LHCN-M2 (cell line): Measurements from ENCODE around the gene CMA1. TPM values are rescaled to one million over a fixed set of nuclear protein-coding genes. Genes with fewer than 3 reads are reported as not detected.
"Not testable (repeated sequence)": the region's sequence is repeated elsewhere in the genome, so short reads cannot be mapped to it uniquely, and the experiment has no call there.

ENCODE experiments used
- DNase-seq: peaks from one replicate; pipeline ENCODE4 v3.0.0-alpha.2; 2012; ENCODE audit warnings: low read depth
- polyA plus RNA-seq: library from polyadenylated mRNA; unstranded; fragments of >200 nt; gene quantifications from one replicate; pipeline ENCODE4 v1.2.1, GENCODE V29; 2012; ENCODE audit warnings: missing spikeins
- total RNA-seq: library from RNA; depleted of rRNA; stranded (reverse); fragments of >200 nt; gene quantifications from 2 replicates; pipeline ENCODE4 v1.2.3, GENCODE V29; 2014; rRNA removed

The CMA1 gene, protein sequence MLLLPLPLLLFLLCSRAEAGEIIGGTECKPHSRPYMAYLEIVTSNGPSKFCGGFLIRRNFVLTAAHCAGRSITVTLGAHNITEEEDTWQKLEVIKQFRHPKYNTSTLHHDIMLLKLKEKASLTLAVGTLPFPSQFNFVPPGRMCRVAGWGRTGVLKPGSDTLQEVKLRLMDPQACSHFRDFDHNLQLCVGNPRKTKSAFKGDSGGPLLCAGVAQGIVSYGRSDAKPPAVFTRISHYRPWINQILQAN
- total RNA-seq: not detected in 2 replicates
- polyA plus RNA-seq: not detected

DNA sequence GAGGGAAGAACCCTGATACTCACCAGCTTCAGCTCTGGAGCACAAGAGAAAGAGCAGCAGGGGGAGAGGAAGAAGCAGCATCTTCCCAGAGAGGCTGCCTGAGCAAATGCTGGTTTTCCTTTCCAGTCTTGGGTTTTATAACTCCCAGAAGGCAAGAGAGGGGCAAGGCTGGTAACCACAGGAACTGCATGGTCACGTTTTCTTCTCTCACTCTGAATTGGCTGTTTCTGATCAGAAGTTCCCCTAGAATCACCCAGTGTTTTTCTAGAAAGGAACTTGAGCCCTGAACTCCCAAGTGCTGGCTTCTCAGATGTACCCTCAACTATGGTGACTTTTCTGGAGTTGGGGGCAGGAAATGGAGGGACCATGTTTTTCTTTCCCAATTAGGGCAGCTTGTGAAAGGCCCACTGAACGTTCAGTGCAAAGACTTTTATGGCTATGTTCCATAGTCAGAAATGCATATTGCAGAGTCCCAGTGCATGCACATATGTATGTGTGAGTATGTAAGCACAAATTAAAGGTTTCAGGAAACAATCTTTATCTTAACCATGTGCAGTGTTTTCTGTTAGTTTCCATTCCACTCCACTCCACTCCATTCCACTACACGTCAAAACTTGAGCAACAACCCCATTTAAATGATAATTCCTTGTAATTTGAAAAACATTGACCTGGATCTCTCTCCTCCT, at the start of gene CMA1:
Gene CMA1 (minus strand): TSS at position 111 of the 686 bp plus-strand sequence. CDS start 30 bp downstream, at position 81.
- no peak for DNase-seq

DNA sequence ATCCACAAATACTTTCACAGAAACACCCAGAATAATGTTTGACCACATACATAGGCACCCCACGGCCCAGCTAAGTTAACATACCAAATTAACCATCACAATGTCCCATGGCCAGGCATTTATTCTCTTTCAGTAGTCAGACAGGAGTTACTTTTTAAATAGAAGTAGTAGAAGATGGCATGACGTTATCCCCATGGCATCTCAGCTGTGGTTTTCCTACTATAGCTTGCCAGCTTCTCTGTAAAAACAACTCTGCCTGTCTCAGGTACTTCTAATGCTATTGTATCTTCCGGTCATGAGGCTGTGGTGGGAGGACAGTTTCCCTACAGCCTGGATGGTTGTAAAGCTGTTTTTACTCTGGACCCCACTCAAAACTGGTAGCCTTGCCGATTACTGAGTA, 48.7 kb upstream of the CMA1 start:
- peak; percentile 31 for DNase-seq

DNA sequence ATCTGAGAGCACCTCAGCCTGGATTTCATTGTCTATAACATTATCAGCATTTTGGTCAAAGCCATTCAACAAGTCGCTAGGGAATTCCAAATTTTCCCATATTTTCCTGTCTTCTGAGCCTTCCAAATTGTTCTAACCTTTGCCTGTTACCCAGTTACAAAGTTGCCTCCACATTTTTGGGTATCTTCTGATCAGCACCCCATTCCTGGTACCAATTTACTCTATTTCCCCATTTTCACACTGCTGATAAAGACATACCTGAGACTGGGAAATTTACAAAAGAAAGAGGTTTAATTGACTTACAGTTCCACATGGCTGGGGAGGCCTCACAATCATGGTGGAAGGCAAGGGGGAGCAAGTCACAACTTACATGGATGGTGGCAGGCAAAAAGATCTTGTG, 41.0 kb upstream of the CMA1 start:
- DNase-seq: not testable (repeated sequence)

DNA sequence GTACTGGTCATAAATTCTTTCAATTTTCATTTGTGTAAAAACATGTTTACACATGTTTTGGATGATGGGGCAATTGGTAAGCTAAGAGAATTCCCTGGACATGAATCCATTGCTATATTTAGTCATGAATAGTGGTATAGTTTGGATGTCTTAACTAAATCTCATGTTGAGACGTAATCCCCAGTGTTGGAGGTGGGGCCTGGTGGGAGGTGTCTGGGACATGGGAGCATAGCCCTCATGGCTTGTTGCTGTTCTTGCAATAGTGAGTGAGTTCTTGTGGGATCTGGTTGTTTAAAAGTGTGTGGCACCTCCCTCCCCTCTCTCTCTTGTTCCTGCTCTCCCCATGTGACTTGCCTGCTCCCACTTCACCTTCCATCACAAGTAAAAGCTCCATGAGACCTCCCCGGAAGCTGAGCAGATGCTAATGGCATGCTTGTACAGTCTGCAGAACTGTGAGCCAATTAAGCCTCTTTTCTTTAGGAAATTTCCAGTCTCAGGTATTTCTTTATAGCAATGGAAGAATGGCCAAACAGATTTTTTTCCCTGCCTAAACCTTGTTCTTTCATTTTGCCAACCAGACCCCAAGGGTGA, 34.4 kb upstream of the CMA1 start:
- DNase-seq: no peak

DNA sequence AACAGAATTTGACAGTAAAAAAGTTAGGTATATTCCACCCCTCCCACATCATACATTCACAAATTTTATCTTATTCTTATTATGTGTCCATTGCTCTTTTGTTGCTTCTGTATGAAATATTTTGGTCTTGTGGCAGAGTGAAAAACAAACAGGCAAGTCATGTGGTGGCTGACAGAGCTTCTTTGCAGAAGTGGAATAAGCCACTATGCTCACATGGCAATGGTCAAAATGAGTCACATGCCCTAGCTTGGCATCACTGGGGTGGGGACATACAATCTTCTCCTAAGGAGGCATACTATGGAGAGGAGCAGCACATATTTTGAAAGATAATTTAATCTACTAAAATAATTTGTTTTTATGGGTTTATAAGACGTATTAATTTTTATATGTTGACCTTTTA, 27.7 kb upstream of the CMA1 start:
- DNase-seq: no peak

DNA sequence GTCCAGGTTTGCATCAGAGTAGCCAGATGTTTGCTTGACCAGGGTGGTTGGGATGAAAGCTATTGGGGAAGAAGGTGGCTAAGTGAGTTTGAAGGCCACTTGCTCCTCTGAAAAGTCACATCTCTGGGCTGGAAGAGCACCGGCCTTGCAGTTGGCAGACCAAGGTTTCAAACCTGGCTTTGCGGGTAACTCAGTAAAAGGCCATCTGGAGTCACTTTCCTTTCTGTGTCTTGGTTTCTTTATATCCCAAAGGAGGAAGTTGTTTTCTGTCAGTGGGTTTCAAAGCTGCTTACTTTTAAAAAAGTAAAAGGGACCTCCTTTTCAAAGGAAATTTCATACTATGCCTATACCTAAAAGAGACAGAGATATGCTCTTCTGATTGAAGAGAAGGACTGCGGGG, 26.2 kb upstream of the CMA1 start:
- no peak for DNase-seq

DNA sequence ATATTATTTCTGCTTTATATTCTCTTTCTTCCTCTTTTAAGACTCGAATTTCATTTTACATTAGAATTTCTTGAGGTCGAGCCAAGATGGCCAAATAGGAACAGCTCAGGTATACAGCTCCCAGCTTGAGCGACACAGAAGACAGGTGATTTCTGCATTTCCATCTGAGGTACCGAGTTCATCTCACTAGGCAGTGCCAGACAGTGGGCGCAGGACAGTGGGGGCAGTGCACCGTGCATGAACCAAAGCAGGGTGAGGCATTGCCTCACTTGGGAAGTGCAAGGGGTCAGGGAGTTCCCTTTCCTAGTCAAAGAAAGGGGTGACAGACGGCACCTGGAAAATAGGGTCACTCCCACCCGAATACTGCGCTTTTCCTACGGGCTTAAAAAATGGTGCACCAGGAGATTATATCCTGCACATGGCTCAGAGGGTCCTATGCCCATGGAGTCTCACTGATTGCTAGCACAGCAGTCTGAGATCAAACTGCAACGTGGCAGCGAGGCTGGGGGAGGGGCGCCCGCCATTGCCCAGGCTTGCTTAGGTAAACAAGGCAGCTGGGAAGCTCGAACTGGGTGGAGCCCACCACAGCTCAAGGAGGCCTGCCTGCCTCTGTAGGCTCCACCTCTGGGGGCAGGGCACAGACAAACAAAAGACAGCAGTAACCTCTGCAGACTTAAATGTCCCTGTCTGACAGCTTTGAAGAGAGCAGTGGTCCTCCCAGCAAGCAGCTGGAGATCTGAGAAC, 18.0 kb upstream of the CMA1 start:
- DNase-seq: not testable (repeated sequence)

DNA sequence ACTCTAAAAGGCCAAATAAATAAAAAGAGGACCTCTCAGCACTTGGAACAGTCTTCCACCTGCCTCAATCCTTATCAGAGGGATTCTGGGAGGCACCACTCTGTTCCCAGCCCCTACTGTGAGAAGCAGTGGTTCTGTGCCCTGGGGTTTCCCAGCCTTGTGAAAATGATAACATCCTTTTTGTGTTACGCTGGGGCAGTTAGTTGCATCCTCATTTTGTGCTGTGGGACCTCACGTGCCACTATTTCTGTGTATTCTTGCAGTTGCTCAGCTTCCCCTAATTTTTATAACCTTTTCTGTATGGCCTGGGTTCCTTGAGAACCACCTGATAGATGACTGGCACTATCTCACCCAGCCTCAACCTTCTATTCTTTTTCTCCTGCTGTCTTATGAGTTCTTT, 10.8 kb upstream of the CMA1 start:
- DNase-seq: no peak

DNA sequence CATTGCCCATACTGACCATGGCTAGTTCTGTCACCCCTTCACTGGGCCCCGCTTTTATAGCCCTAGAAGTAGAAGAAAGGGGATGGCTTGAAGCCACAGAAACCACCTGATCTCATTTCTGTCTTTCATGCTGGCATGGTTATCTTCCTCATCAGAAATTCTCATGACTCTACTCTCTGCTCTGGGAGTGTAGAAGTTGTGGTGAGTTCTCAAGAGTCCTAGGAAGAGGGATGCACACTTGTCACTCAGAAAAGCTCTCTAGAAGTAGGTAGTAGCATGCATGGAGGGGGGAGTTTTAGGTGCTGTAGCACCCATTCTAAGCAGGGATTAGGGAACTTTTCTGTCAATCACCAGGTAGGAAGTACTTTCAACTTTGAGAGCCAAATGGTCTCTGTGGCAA, 6.1 kb upstream of the CMA1 start:
- DNase-seq: no peak

DNA sequence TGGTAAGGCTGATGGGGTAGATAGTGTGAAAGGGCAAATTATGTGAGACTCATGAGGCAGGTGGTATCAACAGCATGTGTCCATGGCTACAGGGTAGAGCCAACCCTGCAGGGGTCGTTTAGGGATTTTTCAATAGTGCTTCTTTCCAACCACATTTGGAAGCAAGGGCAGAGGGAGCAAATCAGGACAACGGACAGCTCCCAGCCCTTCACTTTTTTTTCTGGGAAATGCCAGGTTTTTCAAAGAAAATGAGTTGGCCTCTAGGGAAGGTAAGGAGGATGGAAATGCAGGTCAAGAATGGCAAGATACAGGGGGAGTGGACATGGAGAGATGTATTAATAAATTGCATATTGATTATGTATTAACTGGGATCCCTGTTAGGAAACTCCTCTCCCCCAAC, 4.9 kb upstream of the CMA1 start:
- peak; percentile 3 for DNase-seq

DNA sequence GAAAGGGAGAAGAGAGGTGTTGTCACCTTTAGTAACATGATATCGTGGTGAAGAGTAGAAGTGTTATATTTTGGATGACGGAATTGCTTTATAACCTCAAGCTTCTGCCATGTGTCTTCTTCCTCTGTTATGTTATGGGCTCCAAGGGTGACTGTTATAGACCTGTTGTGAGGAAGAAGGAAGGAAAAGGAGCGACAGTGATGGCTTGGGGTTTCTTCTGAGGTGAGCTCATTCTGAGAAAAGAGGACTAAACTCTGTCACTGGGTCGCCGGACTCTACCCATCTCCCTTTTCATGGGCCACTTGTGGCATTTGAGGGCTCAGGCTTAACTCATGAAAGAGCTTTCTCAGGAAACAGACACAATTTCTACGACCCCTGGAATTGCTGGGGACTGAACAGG, 1.6 kb downstream of the CMA1 start:
- no peak for DNase-seq

DNA sequence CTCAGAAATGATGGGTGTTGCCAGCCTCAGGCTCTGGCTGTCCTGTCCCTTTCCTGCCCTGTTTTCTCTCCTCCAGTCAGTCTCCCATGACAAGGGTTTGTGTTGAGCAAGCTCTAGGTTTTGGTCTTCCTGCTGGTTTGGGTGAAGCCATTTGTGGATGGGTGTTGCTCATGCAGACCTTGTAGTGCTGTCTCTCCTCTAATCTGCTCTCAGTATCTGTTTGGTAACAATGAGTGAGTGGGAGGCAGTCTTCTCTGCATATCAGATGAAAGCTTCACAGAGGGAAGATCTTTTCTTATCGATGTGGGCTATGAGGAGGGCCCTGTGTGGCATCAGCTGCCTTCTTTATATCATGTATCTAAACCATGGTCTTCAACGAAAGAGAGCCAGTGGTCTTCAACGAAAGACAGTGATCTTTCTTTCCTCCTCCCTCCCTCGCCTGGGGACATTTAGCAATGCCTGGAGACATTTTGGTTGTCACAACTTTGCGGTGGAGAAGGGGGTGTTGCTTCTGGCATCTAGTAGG, 3.6 kb downstream of the CMA1 start:
- no peak for DNase-seq

DNA sequence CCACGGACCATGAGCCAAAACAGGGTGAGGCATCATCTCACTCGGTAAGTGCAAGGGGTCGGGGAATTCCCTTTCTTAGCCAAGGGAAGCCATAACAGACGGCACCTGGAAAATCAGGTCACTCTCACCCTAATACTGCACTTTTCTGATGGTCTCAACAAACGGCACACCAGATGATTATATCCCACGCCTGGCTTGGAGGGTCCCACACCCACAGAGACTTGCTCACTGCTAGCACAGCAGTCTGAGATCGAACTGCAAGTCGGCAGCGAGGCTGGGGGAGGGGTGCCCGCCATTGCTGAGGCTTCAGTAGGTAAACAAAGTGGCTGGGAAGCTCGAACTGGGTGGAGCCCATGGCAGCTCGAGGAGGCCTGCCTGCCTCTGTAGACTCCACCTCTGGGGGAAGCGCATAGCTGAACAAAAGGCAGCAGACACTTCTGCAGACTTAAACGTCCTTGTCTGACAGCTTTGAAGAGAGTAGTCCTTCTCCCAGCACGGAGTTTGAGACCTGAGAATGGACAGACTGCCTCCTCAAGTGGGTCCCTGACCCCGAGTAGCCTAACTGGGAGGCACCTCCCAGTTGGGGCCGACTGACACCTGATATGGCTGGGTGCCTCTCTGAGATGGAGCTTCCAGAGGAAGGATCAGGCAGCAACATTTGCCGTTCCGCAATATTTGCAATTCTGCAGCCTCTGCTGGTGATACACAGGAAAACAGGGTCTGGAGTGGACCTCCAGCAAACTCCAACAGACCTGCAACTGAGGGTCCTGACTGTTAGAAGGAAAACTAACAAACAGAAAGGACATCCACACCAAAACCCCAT, 16.3 kb downstream of the CMA1 start:
- not testable (repeated sequence) for DNase-seq

DNA sequence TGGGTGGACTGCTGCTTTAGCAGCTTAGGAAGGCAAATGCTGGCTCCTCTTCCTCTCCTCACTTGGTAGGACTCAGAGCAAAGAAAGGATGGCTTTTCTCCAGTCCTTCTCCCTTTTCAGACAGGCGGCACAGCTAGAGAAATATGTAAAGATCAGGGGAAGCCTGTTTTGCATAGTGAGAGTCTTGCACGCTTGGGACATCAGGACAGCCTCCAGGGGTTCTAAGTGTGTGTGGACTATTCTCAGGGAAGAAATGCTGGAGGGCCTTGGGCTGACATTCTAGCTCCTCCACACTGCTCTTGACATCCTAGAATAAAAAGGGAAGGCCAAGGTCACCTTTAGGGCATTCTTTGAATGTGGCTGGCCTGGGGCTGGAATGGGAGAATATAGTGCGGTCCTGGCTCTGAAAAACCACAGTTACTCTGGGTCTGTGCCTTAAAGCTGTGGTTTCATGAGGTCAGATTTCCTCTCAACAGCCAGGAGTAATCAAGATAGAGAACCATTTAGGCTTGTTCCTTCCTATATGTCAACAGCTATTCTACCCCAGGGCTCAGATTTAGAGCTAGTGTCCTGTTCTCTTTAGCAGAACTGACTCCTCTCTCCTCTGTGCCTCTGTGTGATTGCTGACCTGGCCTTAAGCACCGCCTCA, 24.3 kb downstream of the CMA1 start:
- peak; percentile 18 for DNase-seq

DNA sequence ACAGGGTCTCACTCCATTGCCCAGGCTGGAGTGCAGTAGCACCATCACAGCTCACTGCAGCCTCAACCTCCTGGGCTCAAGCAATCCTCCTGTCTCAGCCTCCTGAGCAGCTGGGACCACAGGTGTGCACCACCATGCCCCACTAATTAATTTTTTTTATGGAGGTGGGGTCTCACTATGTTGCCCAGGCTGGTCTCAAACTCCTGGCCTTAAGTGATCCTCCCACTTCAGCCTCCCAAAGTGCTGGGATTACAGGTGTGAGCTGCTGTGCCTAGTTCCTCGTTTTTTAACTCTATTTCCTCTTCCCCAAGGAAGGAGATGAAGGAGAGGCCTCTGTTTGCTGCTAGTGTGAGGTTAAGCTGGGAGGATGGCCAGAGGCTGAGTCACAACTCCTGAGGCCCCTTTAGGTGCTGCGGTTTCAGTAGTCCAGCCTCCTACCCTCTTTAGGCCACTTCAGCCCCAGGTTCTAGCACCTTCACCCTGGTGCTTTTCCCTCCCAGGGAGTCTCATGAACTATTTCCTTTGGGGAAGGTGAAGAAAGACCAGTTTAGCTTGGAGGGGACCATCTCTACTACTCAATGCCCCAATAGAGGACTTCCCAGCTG, 25.3 kb downstream of the CMA1 start:
- DNase-seq: peak; percentile 9

DNA sequence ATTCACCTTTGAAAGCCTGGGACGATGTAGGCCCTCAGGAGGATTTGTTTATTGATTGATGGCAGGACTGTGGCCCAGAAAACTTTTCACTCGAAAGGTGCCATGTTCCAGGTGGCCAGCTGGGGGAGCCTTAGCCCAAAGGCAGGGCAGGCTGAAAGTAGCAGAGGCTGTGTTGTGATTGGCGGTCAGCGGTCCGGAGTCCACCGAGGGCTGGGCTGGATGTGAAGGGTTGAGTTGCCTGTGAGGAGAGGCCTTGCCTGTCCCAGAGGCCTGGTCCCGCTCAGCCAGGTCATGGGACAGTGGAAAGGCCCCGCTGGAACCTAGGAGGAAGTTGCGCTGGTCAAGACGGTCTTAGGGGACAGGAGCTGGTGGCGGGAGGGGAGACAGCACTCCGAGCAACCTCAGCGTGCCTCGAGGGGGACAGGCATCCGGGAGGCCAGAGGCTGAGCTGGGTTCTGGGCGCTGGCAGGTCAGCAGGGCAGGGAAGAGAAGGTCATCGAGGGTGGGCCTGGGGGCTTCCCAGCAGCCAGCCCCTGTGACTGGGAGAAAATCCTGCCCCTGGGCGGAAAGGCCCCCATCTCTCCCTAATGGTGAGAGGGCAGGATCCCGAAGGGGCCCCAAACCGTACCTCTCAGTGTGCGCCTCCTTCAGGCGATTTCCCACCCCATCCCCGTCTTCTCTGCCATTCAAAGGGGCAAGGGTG, 26.3 kb downstream of the CMA1 start:
- DNase-seq: peak; percentile 11

DNA sequence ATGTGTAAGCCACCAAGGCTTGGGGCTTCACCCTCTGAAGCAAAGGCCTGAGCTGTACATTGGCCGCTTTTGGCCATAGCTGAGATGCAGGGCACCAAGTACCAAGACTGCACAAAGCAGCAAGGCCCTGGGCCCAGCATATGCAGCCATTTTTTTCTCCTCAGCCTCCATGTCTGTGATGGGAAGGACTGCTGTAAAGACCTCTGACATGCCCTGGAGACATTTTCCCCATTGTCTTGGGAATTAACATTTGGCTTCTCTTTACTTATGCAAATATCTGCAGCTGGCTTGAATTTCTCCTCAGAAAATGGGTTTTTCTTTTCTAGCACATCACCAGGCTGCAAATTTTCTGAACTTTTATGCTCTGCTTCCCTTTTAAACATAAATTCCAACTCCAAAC, 28.1 kb downstream of the CMA1 start:
- not testable (repeated sequence) for DNase-seq

DNA sequence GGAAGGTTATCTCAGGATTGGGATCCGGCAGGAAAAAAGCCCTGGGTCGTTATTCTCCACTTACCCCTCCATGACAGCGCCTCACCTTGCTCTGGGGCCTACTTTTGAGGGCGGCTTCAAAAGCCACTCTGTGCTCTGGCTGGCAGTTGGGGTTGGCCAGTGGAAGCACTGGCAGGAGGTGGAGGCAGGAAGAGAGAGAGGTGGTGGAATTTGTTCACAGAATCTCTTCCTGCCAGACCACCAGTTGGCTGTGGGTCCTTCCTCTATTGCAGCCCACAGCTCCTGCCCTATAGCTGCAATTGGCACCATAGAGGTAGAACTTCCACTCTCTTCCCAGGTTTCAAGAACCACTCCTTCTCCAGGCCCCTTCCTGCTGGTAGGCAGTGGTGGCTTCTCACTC, 32.8 kb downstream of the CMA1 start:
- DNase-seq: no peak

DNA sequence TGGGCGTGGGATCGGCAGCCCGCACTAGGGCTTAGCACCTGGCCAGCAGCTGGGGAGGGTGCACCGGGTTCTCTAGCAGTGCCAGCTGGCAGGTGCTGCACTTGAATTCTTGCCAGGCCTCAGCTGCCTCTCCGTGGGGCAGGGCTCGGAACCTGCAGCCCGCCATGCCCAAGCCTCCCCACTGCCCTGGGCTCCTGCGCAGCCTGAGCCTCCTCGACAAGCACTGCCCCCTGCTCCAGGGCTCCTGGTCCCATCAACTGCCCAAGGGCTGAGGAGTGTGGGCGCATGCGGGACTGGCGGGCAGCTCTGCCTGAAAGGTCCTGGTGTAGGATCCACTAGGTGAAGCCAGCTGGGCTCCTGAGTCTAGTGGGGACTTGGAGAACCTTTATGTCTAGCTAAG, 34.9 kb downstream of the CMA1 start:
- DNase-seq: no peak

DNA sequence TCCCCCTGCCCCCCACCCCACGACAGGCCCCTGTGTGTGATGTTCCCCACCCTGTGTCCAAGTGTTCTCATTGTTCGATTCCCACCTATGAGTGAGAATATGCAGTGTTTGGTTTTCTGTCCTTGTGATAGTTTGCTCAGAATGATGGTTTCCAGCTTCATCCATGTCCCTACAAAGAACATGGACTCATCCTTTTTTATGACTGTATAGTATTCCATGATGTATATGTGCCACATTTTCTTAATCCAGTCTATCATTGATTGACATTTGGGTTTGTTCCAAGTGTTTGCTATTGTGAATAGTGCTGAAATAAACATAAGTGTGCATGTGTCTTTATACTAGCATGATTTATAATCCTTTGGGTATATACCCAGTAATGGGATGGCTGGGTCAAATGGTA, 37.6 kb downstream of the CMA1 start:
- not testable (repeated sequence) for DNase-seq
